HG03025 (cell line): ENCODE measurements around the gene ARSI.

ENCODE experiments used
- ATAC-seq: cut with Tn5 transposase; IDR thresholded peaks from one replicate; pipeline ENCODE4 v1.9.1; 2021; ENCODE audit warnings: mild to moderate bottlenecking, moderate library complexity; ENCODE audit not compliant: unreplicated experiment, low FRiP score

ARSI gene

GRCh38 chr5:150272531-150272930 is 30.2 kb downstream of the ARSI start:
- ATAC-seq, result no peak

- ATAC-seq, result no peak
Measured at GRCh38 chr5:150271923-150272322, 30.8 kb downstream of the ARSI start.

DNA sequence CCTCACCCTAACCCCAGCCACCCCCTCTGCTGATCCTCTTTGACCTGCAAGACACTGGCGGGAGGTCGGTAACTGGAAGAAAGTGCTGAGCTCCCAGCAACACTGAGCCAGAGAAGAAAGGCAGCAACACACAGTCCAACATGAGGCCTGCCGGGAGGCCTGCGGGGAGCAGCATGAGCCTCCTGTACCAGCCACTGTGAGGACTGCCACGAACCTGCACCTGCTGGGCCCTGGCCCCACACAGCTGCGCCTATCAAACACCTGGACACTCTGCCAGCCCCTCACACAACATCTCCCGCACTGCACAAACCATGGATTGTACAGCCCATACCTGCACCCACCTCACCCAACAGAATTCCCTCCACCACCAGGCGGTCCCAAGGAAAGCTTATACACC is 31.4 kb downstream of the ARSI start:
- ATAC-seq, result no peak

DNA sequence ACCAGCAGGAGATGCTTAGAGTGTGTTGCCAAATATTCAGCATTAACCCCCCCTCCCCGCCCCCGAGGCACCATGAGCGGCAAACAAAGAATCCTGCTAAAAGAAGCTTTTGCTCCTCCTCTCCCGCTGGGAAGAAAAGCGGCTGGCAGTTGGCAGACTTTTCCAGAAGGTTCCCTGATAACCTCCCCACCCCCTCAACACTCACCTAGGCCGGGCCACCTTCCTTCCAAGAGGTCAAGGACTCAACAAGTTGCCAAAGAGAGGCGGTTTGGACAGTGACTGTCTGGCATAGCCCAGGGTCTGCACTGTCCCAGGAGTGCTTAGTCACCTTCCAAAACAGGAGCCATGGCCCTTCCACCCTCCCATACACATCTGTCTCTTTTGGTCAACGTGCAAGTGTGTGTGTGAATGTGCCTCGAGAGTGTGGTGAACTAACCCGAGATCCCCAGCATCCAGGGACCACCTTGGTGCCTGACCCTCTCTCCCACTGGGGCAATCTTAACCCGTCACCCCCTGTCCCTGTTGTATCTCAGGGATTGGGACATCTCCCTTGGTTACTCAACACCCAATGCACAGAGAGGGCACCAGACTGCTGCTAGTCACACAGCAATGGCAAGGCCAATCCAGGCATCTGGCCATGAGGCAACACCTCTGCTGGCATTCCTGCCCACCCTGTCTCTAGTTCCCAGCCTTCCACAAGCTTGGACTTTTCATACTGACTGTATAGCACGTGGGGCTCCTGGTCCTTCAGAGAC is 32.0 kb downstream of the ARSI start:
- ATAC-seq, result no peak

DNA sequence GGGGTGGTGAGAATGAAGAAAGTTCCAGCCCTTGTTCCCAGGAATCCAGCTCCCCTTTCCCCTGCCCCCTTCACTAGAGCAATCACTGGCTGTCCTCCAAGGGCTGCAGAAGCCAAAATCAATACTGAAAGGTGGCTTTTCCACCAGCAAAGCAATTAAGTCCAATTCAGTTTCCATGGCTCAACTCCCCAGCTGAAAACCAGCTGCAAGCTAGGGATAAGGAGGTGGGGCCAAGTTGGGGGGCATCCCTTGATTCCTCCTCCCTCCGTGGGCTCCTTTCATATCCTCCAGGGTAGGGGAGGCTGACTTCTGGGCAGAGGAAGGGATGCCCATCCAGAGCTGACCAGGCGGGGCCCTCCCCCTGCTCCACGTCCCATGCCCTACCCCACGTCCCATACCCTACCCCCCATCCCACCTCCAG is 35.8 kb downstream of the ARSI start:
- no peak for ATAC-seq

- ATAC-seq, result no peak
Measured at GRCh38 chr5:150265870-150266383, 36.8 kb downstream of the ARSI start.

GRCh38 chr5:150264667-150265603 is 37.8 kb downstream of the ARSI start:
- ATAC-seq, result no peak

- no peak for ATAC-seq
Measured at GRCh38 chr5:150263801-150264621, 38.7 kb downstream of the ARSI start.

DNA sequence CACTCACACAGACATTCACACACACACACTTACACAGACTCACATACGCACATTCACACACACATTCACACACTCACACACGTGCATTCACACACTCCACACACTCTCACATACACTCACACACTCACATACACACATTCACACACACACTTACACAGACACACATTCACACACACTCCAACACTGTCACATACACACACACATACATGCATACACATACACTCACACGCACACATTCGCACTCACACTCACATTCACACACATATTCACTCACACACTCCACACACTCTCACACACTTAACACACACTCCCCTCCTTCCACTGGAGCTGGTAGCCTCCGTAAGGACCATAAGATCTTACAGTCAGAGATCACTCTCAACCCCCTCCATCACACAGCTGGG is 39.3 kb downstream of the ARSI start:
- no peak for ATAC-seq

DNA sequence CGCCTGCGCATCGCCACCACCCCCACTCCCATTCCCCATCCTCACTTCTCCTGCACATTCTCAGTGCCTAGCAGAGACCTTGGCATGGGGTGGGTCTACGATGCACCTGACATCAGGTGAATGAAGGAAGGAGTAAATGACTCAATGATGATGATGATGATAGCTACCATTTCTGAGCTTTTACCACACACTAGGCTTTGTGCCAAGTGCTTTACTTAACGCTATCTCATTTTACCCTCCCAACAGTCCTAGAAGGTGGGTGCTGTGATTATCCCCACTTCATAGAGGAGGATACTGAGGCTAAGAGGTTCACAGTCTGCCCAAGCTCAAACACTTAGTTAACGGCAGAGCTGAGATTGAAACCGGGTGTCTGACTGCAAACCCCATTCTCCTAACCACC is 40.2 kb downstream of the ARSI start:
- ATAC-seq, result no peak

DNA sequence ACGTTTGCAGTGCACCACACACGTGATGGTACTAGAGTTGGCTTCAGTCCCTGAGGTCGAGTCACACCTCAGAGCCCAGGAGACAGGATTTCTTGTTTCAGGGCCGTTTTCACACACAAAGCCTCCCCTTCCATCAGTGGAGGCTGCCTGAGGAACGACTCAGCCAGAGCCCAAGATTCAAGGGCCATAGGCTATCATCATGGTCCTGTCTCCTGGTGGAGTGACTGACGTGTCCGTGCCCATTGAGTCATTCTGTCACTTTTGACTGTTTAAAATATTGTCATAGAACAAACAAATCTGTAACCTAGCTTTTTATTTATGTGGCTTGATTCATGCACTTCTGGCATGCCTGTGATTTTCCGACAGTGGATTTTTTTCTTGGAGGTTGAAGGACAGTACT is 41.5 kb downstream of the ARSI start:
- ATAC-seq, result no peak

DNA sequence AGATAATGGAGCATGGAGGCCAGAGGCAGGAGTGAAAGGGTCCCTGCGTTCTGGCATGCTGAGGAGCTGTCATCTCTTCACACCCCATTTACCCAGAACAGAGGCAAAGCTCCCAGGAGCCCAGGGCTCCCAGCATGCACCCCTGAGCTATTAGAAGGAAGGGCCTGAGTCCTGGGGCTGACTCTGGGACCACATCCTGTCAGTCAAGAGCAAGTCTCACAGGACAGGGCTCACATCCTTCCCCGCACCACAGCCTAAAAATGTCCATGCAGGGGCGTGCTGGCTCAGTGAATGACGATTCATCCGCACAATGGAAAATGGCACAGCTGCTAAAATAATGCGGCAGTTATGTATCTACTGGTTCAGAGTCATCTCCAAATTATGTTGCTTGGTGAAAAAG is 44.6 kb downstream of the ARSI start:
- no peak for ATAC-seq

DNA sequence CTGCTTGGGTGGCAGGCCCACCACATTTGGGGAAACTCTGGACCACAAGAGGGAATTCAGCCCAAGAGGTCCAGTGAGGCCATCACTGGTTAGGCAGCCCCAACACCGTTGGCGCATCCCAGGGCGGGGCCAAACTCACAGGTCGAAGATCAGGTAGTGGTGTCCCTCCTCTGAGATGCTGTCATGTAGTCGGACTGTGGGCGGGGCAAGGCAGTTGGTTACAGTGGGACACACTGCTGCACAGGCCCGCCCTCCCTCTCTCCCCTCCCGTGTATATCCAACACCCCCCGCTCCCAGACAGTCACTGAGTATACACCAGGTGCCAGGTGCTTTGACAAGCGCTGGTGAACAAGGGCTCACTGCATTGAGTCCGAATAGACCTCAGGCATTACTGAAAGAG is 45.3 kb downstream of the ARSI start:
- ATAC-seq, result no peak

DNA sequence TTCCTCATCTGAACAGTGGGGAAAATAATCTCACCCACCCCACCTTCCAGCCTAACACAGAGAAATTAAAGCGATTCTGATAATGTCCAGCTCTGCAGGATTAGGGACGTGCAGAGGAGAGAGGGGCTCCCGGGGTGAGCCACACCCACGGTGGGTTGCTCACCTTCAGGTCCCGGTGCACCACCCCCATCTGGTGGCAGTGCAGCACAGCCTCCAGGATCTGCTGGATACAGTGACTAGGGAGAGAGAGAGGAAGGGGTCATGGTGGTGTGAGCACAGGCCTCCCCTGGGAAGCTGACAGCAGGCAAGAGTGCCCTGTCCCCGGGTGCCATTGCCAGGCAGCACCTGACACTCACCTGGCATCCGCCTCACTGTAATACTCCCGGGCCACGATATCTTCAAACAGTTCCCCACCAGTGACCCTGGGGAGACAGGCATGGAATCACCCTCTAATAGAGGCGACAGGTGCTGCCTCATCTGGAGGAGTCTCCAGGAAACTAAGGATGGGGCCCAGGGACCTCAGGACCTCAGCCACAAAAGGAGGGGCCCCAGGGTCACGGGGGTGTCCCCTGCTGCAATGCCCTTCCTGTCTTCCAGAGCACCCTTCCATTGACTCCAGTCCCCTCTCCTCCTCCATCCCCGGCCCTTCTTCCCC is 46.2 kb downstream of the ARSI start:
- ATAC-seq, result no peak

- no peak for ATAC-seq
Measured at GRCh38 chr5:150255659-150256409, 46.9 kb downstream of the ARSI start.

- ATAC-seq, result no peak
Measured at GRCh38 chr5:150254774-150255173, 47.9 kb downstream of the ARSI start.

GRCh38 chr5:150254363-150254762 is 48.3 kb downstream of the ARSI start:
- ATAC-seq, result no peak

DNA sequence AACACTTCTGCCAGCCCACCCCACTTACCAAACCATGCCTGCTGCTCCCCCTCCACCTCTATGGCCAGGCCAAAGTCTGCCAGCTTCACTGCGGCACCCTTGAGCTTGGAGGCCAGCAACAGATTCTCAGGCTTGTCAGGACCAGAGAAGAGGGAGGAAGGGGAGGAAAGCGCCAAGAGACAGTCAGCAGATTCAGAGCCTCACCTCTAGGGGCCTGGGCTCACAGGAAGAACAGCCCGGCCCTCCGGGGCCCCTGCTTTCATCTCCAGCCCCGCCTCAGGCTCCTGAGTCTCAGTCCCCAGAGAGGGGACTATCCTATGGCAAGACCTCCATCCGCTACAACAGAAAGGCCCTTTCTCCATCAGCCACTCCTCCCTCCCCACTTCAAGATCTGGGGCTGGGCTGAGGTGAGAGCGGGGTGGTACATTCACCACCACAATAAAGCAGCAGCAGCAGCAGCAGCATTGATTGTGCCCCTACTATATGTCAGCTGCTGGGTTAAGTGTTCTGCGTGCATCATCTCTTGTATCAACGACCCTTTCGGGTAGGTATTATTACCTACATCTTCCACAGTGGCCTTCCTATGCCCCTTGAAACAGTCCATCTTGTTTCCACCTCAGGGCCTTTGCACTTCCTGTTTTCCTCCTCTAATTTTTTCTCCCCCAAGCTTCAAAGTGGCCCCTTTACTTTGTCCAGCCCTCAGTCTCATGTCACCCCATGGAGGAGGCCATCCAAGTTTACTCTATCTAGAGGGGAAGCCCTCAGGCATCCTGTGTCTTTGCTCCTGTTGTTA is 49.1 kb downstream of the ARSI start:
- ATAC-seq, result no peak

- ATAC-seq, result no peak
Measured at GRCh38 chr5:150252489-150252888, 50.2 kb downstream of the ARSI start.
